B cell (primary cell): ENCODE measurements around the gene MED12L. TPM values are rescaled to one million over a fixed set of nuclear protein-coding genes. Genes with fewer than 3 reads are reported as not detected.
A peak's percentile ranks its signal among the peaks of the same experiment; 100 is the strongest.

Source experiments
- ATAC-seq: fragments of 200-7000 bp; cut with Tn5 transposase; one replicate; pipeline ENCODE4 v1.10.0; 2021; ENCODE audit warnings: low read depth, mild to moderate bottlenecking, moderate number of reproducible peaks, moderate library complexity
- CTCF ChIA-PET: fragments of 350-600 bp; sonication (Branson Sonifier 250); formaldehyde crosslinking; loops from one replicate; lab custom pipeline; 2021; ENCODE audit warnings: antibody characterized with exemption, inconsistent platforms; lab: Charles Lee
- POLR2A ChIA-PET: fragments of 350-600 bp; sonication (Branson Sonifier 250); formaldehyde crosslinking; loops from one replicate; lab custom pipeline; 2021; ENCODE audit warnings: antibody characterized with exemption; lab: Charles Lee
- DNase-seq: peaks from one replicate; pipeline ENCODE4 v3.0.0; 2013
- H2AFZ ChIP-seq: 2 replicates; pipeline ENCODE4 v1.6.1; 2012; ENCODE audit warnings: mild to moderate bottlenecking, low read depth, low read length; ENCODE audit not compliant: insufficient read depth, poor library complexity, severe bottlenecking
- H3K27ac ChIP-seq, 2 donors: 1 replicate in 1 of 2; 2 replicates in 1 of 2; pipeline ENCODE4 v1.5.1; 2012 to 2013; ENCODE audit warnings: low read length in 2 of 2, mild to moderate bottlenecking in 2 of 2, moderate library complexity in 1 of 2
- H3K27me3 ChIP-seq, 4 experiments: fragments of 200-600 bp in 1 of 4; sonication (generic) in 1 of 4; replicated peaks in 1 of 4; 1 replicate in 2 of 4; 2 replicates in 2 of 4; pipeline versions ENCODE4 v1.6.1 to v1.7.0; 2013 to 2016; ENCODE audit warnings: low read length in 3 of 4, mild to moderate bottlenecking in 2 of 4, mixed read lengths in 1 of 4, moderate library complexity in 1 of 4; ENCODE audit not compliant: insufficient read depth in 4 of 4, control insufficient read depth in 3 of 4; ENCODE audit errors: control extremely low read depth in 1 of 4
- H3K36me3 ChIP-seq, 2 experiments: replicated peaks in 1 of 2; 1 replicate in 1 of 2; 2 replicates in 1 of 2; pipeline versions ENCODE4 v1.6.1 to v1.7.1; 2013; ENCODE audit warnings: low read length in 1 of 2; ENCODE audit not compliant: insufficient read depth in 2 of 2, control insufficient read depth in 1 of 2; ENCODE audit errors: control extremely low read depth in 1 of 2, extremely low read depth in 1 of 2
- H3K4me1 ChIP-seq, 2 donors: fragments of 200-600 bp in 1 of 2; sonication (generic) in 1 of 2; 1 replicate in 1 of 2; 2 replicates in 1 of 2; pipeline versions ENCODE4 v1.5.1 to v1.6.1; 2013 to 2017; ENCODE audit warnings: low read length in 2 of 2; ENCODE audit not compliant: control insufficient read depth in 2 of 2, insufficient read depth in 2 of 2
- H3K4me2 ChIP-seq: replicated peaks from 2 replicates; pipeline ENCODE3; 2012; ENCODE audit warnings: mild to moderate bottlenecking, low read depth, low read length; ENCODE audit not compliant: poor library complexity, severe bottlenecking
- H3K4me3 ChIP-seq, 5 experiments: fragments of 200-600 bp in 1 of 5; sonication (generic) in 1 of 5; 1 replicate in 3 of 5; 2 replicates in 2 of 5; pipeline versions ENCODE4 v1.5.1 to v1.7.0; 2011 to 2016; ENCODE audit warnings: low read length in 4 of 5, mild to moderate bottlenecking in 4 of 5, low read depth in 2 of 5, control low read depth in 1 of 5, moderate library complexity in 1 of 5; ENCODE audit not compliant: insufficient read depth in 1 of 5; ENCODE audit errors: control extremely low read depth in 1 of 5, extremely low read depth in 1 of 5
- H3K79me2 ChIP-seq: fragments of 200-600 bp; sonication (generic); one replicate; pipeline ENCODE4 v1.6.0; 2016; ENCODE audit warnings: low read length; ENCODE audit not compliant: control insufficient read depth, insufficient read depth
- H3K9ac ChIP-seq: fragments of 200-600 bp; sonication (generic); 2 replicates; pipeline ENCODE4 v1.6.1; 2017; ENCODE audit warnings: mild to moderate bottlenecking, low read length, moderate library complexity
- H3K9me3 ChIP-seq, 3 donors: one replicate each; pipeline versions ENCODE4 v1.6.1 to v1.7.1; 2013; ENCODE audit warnings: low read length in 2 of 3; ENCODE audit not compliant: control insufficient read depth in 2 of 3, insufficient read depth in 1 of 3; ENCODE audit errors: control extremely low read depth in 1 of 3
- H4K20me1 ChIP-seq: 2 replicates; pipeline ENCODE4 v1.6.0; 2012; ENCODE audit warnings: mild to moderate bottlenecking, low read length; ENCODE audit not compliant: insufficient read depth, control insufficient read depth, poor library complexity, severe bottlenecking
- H3K27ac Mint-ChIP-seq: one replicate; pipeline ENCODE4 v1.8.0; 2021; ENCODE audit warnings: mixed read lengths
- H3K27me3 Mint-ChIP-seq: one replicate; pipeline ENCODE4 v1.8.0; 2021; ENCODE audit warnings: mixed read lengths
- H3K4me1 Mint-ChIP-seq: one replicate; pipeline ENCODE4 v1.8.0; 2021; ENCODE audit warnings: mixed read lengths
- H3K4me3 Mint-ChIP-seq: one replicate; pipeline ENCODE4 v1.8.0; 2021; ENCODE audit warnings: mixed read lengths
- H3K9me3 Mint-ChIP-seq: one replicate; pipeline ENCODE4 v1.8.0; 2022; ENCODE audit warnings: mixed read lengths; ENCODE audit not compliant: insufficient read depth
- EZH2 ChIP-seq: IDR thresholded peaks from 2 replicates; pipeline ENCODE4 v1.6.1; 2012; ENCODE audit warnings: borderline replicate concordance, low read depth, mild to moderate bottlenecking, moderate library complexity, low read length; ENCODE audit not compliant: insufficient read depth, poor library complexity, severe bottlenecking
- WGBS: methylation state at CpG from one replicate; pipeline ENCODE4 v1.1.5; 2013; ENCODE audit warnings: missing lambda C conversion rate; ENCODE audit not compliant: insufficient coverage; 5-methylcytosine and 5-hydroxymethylcytosine counted together
- intact Hi-C: fragments of 100-400 bp; cut with micrococcal nuclease; formaldehyde crosslinking; loops from one replicate; pipeline ENCODE4 v1.10.0; 2022
- polyA plus RNA-seq: library from polyadenylated mRNA; depleted of rRNA; stranded (reverse); fragments of >200 nt; gene quantifications from 2 replicates; pipeline ENCODE4 v1.2.3, GENCODE V29; 2012
- total RNA-seq, 2 donors: library from RNA; stranded (reverse); fragments of 120-200 nt in 1 of 2; gene quantifications; 1 replicate in 1 of 2; 2 replicates in 1 of 2; pipeline versions ENCODE4 v1.2.3 to v1.2.4, GENCODE V29; 2013 to 2022
- TF ChIP-seq, protein P1 (sequence below): fragments of 200-600 bp; IDR thresholded peaks from one replicate; pipeline ENCODE4 v1.8.0; 2022; ENCODE audit warnings: antibody characterized with exemption, mild to moderate bottlenecking

The MED12L gene
- total and polyA plus RNA-seq, 2 donors (not counting 1 experiment from before 2014, with no cell fraction given), result 0.07 to 0.30 TPM

DNA sequence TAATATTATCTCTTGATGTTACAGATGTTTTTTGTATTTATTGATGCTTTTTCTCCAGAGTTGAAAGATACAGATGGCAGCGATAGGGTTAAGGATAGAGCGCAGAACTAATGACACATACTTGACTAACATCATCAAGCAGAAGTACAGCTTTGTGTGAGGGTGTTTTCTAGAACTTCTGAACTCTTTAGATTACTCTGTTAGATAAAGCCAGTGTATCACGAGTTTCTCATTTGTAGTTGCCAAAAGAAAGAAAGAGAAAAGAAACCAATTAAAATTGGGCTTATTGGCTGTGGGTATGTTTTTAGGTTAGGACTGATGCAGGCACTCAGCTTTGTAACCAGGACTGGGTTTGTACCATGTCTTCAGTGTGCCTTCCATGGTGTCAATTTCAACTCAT is 124.2 kb downstream of the MED12L start:
- H3K9me3 Mint-ChIP-seq, result no peaks in the 10 kb centered on the region
- Histone ChIP-seq H3K36me3 (no peaks in the 10 kb centered on the region), H3K4me1 (peaks cover 3 to 6% of the 10 kb centered on the region in 2 donors), H3K9ac (no peak overlapping the region), H3K79me2 (no peaks in the 10 kb centered on the region), H3K4me3 (no peak overlapping the region), H4K20me1 (no peaks in the 10 kb centered on the region), H3K9me3 (no peaks in the 10 kb centered on the region), H3K4me2 (no peak overlapping the region), H3K27ac (no peak overlapping the region), H3K27me3 (no peaks in the 10 kb centered on the region), H2AFZ (no peak overlapping the region)
- intact Hi-C loops, result no loop called here
- WGBS, result 91% methylated on average over 1 of the region's 3 CpGs
- H3K4me1 Mint-ChIP-seq, result peaks cover 7% of the 10 kb centered on the region
- no peak overlapping the region for H3K27ac Mint-ChIP-seq
- no peak overlapping the region for H3K4me3 Mint-ChIP-seq
- POLR2A ChIA-PET, result no interaction called here
- H3K27me3 Mint-ChIP-seq, result peaks cover 4% of the 10 kb centered on the region
- no peak for TF ChIP-seq EZH2
- TF ChIP-seq, protein P1, sequence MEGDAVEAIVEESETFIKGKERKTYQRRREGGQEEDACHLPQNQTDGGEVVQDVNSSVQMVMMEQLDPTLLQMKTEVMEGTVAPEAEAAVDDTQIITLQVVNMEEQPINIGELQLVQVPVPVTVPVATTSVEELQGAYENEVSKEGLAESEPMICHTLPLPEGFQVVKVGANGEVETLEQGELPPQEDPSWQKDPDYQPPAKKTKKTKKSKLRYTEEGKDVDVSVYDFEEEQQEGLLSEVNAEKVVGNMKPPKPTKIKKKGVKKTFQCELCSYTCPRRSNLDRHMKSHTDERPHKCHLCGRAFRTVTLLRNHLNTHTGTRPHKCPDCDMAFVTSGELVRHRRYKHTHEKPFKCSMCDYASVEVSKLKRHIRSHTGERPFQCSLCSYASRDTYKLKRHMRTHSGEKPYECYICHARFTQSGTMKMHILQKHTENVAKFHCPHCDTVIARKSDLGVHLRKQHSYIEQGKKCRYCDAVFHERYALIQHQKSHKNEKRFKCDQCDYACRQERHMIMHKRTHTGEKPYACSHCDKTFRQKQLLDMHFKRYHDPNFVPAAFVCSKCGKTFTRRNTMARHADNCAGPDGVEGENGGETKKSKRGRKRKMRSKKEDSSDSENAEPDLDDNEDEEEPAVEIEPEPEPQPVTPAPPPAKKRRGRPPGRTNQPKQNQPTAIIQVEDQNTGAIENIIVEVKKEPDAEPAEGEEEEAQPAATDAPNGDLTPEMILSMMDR, result no peak
- CTCF ChIA-PET, result interaction anchor here (1.1 kb wide), 1 partner anchor 42 kb away, joined by 3 read pairs; no protein-coding TSS in a partner anchor
- DNase-seq (no peak), ATAC-seq (no peak)

DNA sequence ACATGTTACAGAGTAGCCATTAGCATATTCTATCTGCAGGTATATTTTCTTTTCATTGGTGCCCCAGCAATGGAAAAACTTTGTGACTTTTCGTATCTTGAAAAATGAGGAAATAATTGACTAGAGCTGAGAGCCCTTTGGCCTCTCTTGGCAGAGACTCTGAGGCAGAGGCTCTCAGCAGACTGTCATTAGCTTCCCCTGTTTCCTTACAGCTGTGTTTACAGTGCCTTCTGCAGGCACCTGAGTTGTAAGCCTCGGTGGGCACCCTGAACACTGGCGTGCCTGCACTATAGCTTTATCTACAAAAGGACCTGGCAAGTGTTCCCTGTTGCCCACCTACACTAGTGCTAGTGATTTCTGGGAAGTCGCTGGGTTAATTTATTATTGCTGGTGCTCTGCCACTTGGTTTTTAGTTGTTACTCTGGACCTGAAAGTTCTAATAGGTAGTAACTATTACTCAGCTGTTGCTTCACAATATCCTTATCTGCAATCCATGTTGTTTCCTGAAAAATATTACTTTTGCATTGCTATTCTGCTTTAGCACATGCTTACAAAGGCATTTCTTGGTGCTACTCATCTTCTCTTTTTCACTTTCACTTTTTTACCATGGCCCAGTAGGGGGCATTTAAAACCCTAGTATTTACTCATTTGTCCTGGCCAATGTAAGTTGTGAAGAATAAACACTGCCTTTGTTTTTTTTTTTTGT is 125.4 kb downstream of the MED12L start:
- no peak for TF ChIP-seq EZH2
- TF ChIP-seq, protein P1, result peak; percentile 31
- Histone ChIP-seq H3K27ac (no peak overlapping the region), H3K9me3 (no peaks in the 10 kb centered on the region), H4K20me1 (no peaks in the 10 kb centered on the region), H3K27me3 (no peaks in the 10 kb centered on the region), H3K4me3 (no peak overlapping the region), H3K4me2 (peak overlapping the region; percentile 18), H3K79me2 (no peaks in the 10 kb centered on the region), H3K4me1 (peaks cover 3 to 6% of the 10 kb centered on the region in 2 donors), H3K9ac (peak overlapping the region; percentile 12), H2AFZ (no peak overlapping the region), H3K36me3 (no peaks in the 10 kb centered on the region)
- Mint-ChIP-seq H3K27ac (no peak overlapping the region), H3K9me3 (no peaks in the 10 kb centered on the region), H3K27me3 (peaks cover 4% of the 10 kb centered on the region), H3K4me3 (peak overlapping the region; percentile 71), H3K4me1 (peaks cover 7% of the 10 kb centered on the region)
- POLR2A ChIA-PET, result no interaction called here
- ATAC-seq, result peak; percentile 41
- DNase-seq, result peak; percentile 28
- WGBS, result 8% methylated on average over 2 of the region's 4 CpGs
- CTCF ChIA-PET, result interaction anchor here (0.5 to 1.9 kb wide), 8 partner anchors 10 to 625 kb away, joined by 3 to 7 read pairs (median 4); partner anchors contain the start of gene P2RY14
- intact Hi-C loops, result no loop called here
